ENCODE data around the gene TEX35. TPM values are rescaled to one million over a fixed set of nuclear protein-coding genes. Genes with fewer than 3 reads are reported as not detected.

TEX35 gene
- polyA plus RNA-seq, 3 donors: not detected

DNA sequence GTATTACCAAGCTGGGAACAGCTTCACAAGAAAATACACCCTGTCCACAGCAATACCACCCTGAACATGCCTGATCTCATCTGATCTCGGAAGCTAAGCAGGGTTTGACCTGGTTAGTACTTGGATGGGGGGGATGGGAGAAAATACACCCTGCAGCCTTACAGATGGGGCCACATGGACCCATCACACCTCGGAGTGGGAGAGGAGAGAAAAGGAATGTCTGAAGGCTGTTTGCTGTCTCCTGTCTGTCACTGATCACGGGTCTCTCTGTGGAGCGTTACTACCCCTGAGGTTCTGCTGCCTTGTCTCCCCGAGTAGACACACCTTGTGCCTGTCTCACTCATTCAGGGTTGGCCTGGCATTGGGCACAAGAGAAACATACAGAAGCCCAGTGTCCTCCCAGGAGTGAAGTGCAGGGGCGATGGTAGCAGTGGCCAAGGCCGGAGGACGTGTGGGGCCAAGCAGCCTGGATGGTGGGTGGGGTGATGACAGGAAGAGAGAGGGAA is 48.0 kb downstream of the TEX35 start:
- Histone ChIP-seq H3K79me2 (ENCODE audit: insufficient read depth, low read length) (no peaks in the 10 kb centered on the region), H4K20me1 (ENCODE audit: insufficient read depth, low read length) (no peaks in the 10 kb centered on the region), H2AFZ (ENCODE audit: insufficient read depth, low read depth, low read length, poor library complexity, severe bottlenecking) (no peak overlapping the region), H3K9ac (ENCODE audit: insufficient read depth, low read length, poor library complexity, severe bottlenecking) (no peak overlapping the region), H3K27ac (ENCODE audit: low read depth in 1 of 2, low read length in 2 of 2) (no peak overlapping the region), H3K4me1 (ENCODE audit: control insufficient read depth in 1 of 2, insufficient read depth in 2 of 2, low read length in 2 of 2) (no peaks in the 10 kb centered on the region), H3K4me2 (replicated peaks; ENCODE audit: extremely low read depth, low read length, poor library complexity, severe bottlenecking) (no peak overlapping the region), H3K36me3 (replicated peaks in 1 of 2; ENCODE audit: control insufficient read depth in 1 of 2, insufficient read depth in 2 of 2, low read length in 2 of 2) (no peaks in the 10 kb centered on the region), H3K9me3 (replicated peaks in 1 of 2; ENCODE audit: control insufficient read depth in 1 of 2, insufficient read depth in 1 of 2, low read length in 2 of 2) (no peaks in the 10 kb centered on the region), H3K4me3 (replicated peaks in 1 of 3; ENCODE audit: low read depth in 2 of 3, low read length in 3 of 3) (no peak overlapping the region), H3K27me3 (ENCODE audit: control insufficient read depth in 2 of 2, insufficient read depth in 2 of 2, low read length in 2 of 2) (no peaks in the 10 kb centered on the region)
- peaks cover 0 to 2% (median 0%) of the 10 kb centered on the region in 3 donors for H3K27me3 Mint-ChIP-seq (ENCODE audit: low read depth in 3 of 3)
- 80% methylated on average over 7 of the region's 8 CpGs for WGBS (ENCODE audit: insufficient coverage)
- TF ChIP-seq, protein P1, sequence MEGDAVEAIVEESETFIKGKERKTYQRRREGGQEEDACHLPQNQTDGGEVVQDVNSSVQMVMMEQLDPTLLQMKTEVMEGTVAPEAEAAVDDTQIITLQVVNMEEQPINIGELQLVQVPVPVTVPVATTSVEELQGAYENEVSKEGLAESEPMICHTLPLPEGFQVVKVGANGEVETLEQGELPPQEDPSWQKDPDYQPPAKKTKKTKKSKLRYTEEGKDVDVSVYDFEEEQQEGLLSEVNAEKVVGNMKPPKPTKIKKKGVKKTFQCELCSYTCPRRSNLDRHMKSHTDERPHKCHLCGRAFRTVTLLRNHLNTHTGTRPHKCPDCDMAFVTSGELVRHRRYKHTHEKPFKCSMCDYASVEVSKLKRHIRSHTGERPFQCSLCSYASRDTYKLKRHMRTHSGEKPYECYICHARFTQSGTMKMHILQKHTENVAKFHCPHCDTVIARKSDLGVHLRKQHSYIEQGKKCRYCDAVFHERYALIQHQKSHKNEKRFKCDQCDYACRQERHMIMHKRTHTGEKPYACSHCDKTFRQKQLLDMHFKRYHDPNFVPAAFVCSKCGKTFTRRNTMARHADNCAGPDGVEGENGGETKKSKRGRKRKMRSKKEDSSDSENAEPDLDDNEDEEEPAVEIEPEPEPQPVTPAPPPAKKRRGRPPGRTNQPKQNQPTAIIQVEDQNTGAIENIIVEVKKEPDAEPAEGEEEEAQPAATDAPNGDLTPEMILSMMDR (IDR thresholded peaks at IDR 0.05): no peak
- no peak for DNase-seq
- H3K36me3 Mint-ChIP-seq: no peaks in the 10 kb centered on the region
- H3K27ac Mint-ChIP-seq: no peak overlapping the region
- H3K9me3 Mint-ChIP-seq: peaks cover 2 to 13% (median 3%) of the 10 kb centered on the region in 7 donors
- H3K4me3 Mint-ChIP-seq: no peak overlapping the region
- intact Hi-C loops (cut with micrococcal nuclease): no loop called here
- no peaks in the 10 kb centered on the region for H3K4me1 Mint-ChIP-seq

GRCh38 chr1:178563099-178563820 is 50.4 kb downstream of the TEX35 start:
- intact Hi-C loops (cut with micrococcal nuclease): no loop called here
- H3K4me1 Mint-ChIP-seq: no peaks in the 10 kb centered on the region
- WGBS (ENCODE audit: insufficient coverage): 88% methylated on average over 3 of the region's 7 CpGs

More at GRCh38 chr1:178563099-178563820, 50.4 kb downstream of the TEX35 start:
- H3K36me3 Mint-ChIP-seq: no peaks in the 10 kb centered on the region
- peaks cover 0 to 2% (median 1%) of the 10 kb centered on the region in 3 donors for H3K27me3 Mint-ChIP-seq (ENCODE audit: low read depth in 3 of 3)
- Histone ChIP-seq H3K36me3 (replicated peaks in 1 of 2; ENCODE audit: control insufficient read depth in 1 of 2, insufficient read depth in 2 of 2, low read length in 2 of 2) (no peaks in the 10 kb centered on the region), H3K27me3 (ENCODE audit: control insufficient read depth in 2 of 2, insufficient read depth in 2 of 2, low read length in 2 of 2) (no peaks in the 10 kb centered on the region), H3K27ac (ENCODE audit: low read depth in 1 of 2, low read length in 2 of 2) (no peak overlapping the region), H3K79me2 (ENCODE audit: insufficient read depth, low read length) (no peaks in the 10 kb centered on the region), H3K9me3 (replicated peaks in 1 of 2; ENCODE audit: control insufficient read depth in 1 of 2, insufficient read depth in 1 of 2, low read length in 2 of 2) (no peaks in the 10 kb centered on the region), H2AFZ (ENCODE audit: insufficient read depth, low read depth, low read length, poor library complexity, severe bottlenecking) (no peak overlapping the region), H3K9ac (ENCODE audit: insufficient read depth, low read length, poor library complexity, severe bottlenecking) (no peak overlapping the region), H3K4me1 (ENCODE audit: control insufficient read depth in 1 of 2, insufficient read depth in 2 of 2, low read length in 2 of 2) (no peaks in the 10 kb centered on the region), H3K4me3 (replicated peaks in 1 of 3; ENCODE audit: low read depth in 2 of 3, low read length in 3 of 3) (no peak overlapping the region), H3K4me2 (replicated peaks; ENCODE audit: extremely low read depth, low read length, poor library complexity, severe bottlenecking) (no peak overlapping the region), H4K20me1 (ENCODE audit: insufficient read depth, low read length) (no peaks in the 10 kb centered on the region)
- peaks cover 2 to 13% (median 3%) of the 10 kb centered on the region in 7 donors for H3K9me3 Mint-ChIP-seq
- DNase-seq: no peak
- no peak overlapping the region for H3K4me3 Mint-ChIP-seq
- TF ChIP-seq, protein P1 (IDR thresholded peaks at IDR 0.05): no peak
- no peak overlapping the region for H3K27ac Mint-ChIP-seq

All from CD14-positive monocyte (primary cell).